H7 (cell line): ENCODE data around the gene CXCL12. TPM values are rescaled to one million over a fixed set of nuclear protein-coding genes. Genes with fewer than 3 reads are reported as not detected.

Experiments
- DNase-seq: peaks from one replicate; pipeline ENCODE4 v3.0.0; 2012
- H3K27me3 ChIP-seq: 2 replicates; pipeline ENCODE4 v1.6.0; 2011; ENCODE audit warnings: mild to moderate bottlenecking, low read length; ENCODE audit not compliant: control insufficient read depth, insufficient read depth
- H3K36me3 ChIP-seq: replicated peaks from 2 replicates; pipeline ENCODE4 v1.5.1; 2011; ENCODE audit warnings: low read length; ENCODE audit not compliant: control insufficient read depth, insufficient read depth
- H3K4me3 ChIP-seq: 2 replicates; pipeline ENCODE4 v1.5.1; 2011; ENCODE audit warnings: low read depth, mild to moderate bottlenecking, control low read depth, low read length, moderate library complexity; ENCODE audit not compliant: insufficient read depth
- total RNA-seq: library from RNA; depleted of rRNA; stranded (reverse); fragments of >200 nt; shearing (Covaris generic); gene quantifications from 2 replicates; pipeline ENCODE4 v1.2.3, GENCODE V29; 2014

The CXCL12 gene
- total RNA-seq, 1 experiment from 2014 or later: 21.1 TPM

DNA sequence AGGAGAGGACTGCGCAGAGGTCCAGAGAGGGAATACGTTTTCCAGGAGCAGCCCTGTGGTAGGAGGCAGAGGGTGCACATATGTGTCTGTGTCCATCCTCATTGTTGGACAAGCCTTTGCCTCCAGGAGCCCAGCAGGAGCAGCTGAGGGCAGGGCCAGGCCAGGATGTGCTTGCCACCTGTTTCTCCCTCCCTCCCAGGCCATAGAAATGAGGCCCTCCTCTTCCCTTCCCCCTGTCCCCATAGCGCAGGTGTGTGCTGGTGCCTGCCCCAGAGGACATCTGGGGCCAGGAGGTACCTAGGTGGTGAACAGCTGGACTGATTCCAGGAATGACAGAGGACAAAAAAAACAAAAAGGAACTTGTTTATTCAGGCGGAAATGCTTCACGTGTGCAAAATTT lies 10.5 kb upstream of the CXCL12 start:
- no peaks in the 10 kb centered on the region for H3K36me3 ChIP-seq
- H3K27me3 ChIP-seq: no peaks in the 10 kb centered on the region; the same call in 1 of the 2 replicates
- no peak overlapping the region for H3K4me3 ChIP-seq
- no peak for DNase-seq

DNA sequence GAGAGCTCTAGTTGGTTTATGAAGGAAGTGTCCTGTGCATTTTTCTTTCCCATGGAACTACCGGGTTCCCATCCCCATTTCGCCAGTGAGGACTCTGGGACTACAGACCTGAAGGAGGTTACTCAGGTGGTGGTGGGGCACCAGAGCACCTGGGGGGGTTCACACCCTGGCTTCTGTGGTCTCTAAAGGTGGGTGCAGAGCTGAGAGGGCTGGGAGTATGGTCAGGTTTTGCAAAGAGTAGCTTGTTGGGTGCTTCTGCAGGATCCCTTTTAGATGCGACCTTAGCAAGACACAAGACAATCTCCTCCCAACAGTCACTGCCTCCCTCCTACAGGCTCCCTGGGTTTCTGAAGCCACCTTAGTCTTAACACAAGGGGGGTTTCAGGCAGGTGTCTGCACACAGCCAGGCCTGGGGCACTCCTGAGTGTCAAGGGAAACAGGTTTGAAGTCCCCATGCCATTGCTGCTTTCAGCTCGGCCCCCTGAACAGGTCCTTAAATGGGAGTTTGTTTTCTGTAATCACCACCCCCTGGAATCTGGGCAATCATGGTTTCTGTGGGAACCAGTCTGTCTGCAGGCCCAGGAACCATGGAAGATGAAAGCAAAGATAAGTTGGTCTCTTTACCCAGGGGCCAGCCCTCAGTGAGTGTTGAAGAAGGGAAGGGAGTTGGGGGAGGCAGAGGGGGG lies 9.9 kb upstream of the CXCL12 start:
- DNase-seq: no peak
- no peaks in the 10 kb centered on the region for H3K36me3 ChIP-seq
- no peak overlapping the region for H3K4me3 ChIP-seq
- no peaks in the 10 kb centered on the region; the same call in 1 of the 2 replicates for H3K27me3 ChIP-seq

DNA sequence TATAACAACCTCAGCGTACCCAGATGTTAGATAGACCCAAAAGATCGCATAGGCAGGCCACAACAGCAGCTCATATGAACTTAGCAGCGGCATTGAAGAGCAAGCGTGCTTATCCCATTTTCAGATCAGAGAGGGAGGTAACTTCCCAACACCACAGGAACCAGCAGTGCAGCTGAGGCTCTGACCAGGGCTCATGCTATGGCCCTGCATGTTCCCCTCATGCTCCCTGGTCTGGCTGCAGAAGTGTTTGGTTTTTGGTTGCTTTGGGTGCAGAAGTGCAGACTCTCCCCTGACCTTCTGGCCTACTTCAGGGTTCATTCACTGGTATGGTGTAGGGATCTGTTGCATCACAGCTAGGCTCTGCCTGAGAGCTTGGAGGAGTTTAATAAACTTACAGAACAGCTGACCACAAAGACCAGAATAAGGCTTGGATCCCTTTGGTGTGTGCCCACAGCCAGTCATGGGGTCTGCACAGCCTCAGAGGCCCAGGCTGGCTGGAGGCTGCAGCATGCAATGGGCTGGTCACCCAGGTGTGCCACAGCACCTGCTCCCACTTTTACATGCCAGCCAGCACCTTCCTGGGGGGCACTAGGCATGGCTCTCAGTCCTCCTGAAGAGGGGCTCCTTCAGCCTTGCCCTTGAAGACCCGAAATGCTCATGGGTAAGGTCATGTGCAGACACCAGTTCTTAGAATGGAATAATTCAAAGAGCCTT lies 9.1 kb upstream of the CXCL12 start:
- Histone ChIP-seq H3K36me3 (no peaks in the 10 kb centered on the region), H3K27me3 (no peaks in the 10 kb centered on the region; the same call in 1 of the 2 replicates), H3K4me3 (no peak overlapping the region)
- DNase-seq: no peak

DNA sequence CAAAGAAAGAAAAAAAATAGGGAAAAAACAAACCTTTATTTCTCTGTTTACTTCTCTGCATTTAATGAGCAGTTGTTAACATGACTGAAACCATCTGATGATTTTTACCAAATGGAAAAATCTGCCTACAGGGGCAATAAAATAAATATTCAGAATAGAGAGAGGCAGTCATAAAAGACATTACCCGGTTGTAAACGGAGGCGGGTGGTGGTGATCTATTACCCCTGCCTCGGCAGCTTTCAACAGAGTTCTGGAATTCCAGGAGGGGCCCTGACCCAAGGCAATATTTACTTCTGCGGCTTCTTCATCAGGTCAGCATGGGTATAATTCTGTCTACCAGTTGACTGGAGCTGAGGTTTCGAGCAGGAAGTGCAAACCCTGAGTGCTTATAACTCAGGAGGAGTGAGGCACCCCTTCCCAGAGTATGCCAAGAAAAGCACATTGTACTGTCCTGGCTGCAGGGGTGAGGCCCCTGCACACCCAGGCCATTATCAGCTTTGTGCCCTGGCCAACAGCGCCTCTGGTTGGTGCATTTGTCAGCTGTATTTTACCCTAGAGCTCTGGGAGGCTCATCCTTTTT lies 8.2 kb upstream of the CXCL12 start:
- Histone ChIP-seq H3K4me3 (no peak overlapping the region), H3K36me3 (no peaks in the 10 kb centered on the region), H3K27me3 (no peaks in the 10 kb centered on the region; the same call in none of the 2 replicates)
- no peak for DNase-seq

DNA sequence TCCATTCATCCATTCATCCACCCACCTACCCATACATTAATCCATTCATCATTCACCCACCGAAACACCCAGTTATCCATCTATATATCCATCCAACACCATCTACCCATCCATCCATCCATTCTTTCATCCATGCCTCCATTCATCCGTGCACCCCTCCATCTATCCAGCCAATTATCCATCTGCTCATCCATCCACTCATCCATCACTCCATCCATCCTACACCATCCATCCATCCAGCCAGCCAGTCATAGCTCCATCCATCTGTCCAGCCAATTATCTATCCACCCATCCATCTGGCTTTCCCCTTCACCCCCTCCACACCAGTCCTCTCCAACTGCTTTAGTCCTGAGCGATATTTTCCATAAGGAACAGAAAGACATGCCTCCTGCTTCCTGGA lies 7.5 kb upstream of the CXCL12 start:
- Histone ChIP-seq H3K27me3 (no peaks in the 10 kb centered on the region; the same call in none of the 2 replicates), H3K36me3 (no peaks in the 10 kb centered on the region), H3K4me3 (no peak overlapping the region)
- DNase-seq: no peak

DNA sequence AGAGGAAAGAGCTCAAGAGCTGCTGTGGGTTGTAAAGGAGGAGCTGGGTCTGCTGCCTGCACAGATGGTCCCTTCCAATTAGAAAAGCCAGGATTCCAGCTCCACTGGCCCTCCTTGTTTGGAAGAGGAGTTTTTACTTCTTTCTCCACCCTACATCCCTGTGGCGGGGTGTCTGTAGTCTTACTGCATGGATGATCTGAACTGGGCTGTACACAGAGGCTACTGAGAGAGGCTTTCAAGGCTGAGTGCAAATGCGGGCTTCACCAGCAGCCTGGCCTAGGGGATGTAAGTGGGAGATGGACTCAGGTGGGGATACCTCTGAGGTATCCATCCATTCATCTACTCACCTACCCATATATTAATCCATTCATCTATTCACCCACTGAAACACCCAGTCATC lies 7.1 kb upstream of the CXCL12 start:
- no peak for DNase-seq
- no peak overlapping the region for H3K4me3 ChIP-seq
- no peaks in the 10 kb centered on the region for H3K36me3 ChIP-seq
- H3K27me3 ChIP-seq: no peaks in the 10 kb centered on the region; the same call in none of the 2 replicates

DNA sequence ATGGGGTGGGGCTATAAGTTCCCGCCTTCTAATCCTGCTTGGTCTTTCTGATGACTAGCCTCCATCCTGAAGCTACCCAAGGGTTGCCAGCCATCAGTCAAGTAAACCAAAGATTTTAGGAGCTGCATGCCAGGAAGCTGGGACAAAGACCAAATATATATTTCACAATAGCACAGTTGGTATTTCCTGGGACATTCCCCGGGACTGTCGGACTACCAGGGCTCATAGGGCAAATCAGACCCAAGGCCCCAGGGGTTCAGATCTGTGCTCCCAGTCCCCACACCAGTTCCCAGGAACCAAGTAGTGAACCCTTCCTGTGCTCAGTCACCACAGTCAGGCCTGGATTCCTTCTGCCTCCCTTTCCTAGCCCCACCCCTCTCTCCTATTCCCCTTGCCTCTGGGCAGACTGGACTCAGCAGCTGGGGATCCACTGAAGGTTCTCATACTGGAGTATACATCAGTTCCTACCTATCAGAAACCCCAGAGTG lies 5.7 kb upstream of the CXCL12 start:
- Histone ChIP-seq H3K36me3 (no peaks in the 10 kb centered on the region), H3K27me3 (peaks cover 7% of the 10 kb centered on the region), H3K4me3 (no peak overlapping the region)
- no peak for DNase-seq

DNA sequence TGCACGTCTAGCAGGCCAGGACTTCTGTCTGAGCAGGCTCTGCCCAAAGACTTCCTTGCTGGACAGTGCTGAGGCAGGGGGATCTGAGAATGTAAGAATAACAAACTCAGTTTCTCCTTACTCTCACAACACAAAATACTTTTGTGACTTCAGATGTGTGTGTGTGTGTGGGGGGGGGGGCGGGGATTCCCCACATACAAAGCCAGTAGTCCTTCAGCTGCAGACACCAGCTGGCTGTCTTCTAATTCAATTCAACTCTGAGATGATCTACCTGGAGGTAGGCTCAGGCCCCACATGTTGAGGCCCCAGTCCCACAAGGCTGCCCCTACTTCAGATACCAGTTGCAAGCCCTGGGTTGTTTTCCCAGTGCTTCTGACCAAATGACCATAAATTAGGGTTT lies 4.7 kb upstream of the CXCL12 start:
- no peak for DNase-seq
- Histone ChIP-seq H3K36me3 (no peaks in the 10 kb centered on the region), H3K4me3 (no peak overlapping the region), H3K27me3 (peaks cover 16% of the 10 kb centered on the region)

DNA sequence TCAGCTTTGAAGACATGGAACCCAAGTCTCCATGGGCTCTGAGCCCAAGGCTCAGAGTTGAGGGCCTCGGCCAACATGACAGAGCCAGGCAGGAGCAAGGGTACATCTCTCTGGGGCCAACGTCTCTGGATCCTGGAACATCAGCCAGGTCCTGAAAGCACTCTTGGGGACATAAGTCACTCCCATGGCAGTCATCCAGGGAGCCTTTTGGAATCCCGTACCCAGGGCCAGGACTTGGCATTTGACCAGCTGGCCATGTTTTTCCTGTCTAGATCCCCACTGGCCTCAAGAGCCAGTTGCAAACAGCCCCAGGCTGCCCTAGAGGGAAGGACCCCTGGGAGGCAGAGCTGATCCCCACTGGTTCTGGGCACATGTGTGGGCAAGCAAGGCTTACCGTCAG lies 4.3 kb upstream of the CXCL12 start:
- no peak overlapping the region for H3K4me3 ChIP-seq
- H3K36me3 ChIP-seq: no peaks in the 10 kb centered on the region
- no peak for DNase-seq
- H3K27me3 ChIP-seq: peaks cover 20% of the 10 kb centered on the region

DNA sequence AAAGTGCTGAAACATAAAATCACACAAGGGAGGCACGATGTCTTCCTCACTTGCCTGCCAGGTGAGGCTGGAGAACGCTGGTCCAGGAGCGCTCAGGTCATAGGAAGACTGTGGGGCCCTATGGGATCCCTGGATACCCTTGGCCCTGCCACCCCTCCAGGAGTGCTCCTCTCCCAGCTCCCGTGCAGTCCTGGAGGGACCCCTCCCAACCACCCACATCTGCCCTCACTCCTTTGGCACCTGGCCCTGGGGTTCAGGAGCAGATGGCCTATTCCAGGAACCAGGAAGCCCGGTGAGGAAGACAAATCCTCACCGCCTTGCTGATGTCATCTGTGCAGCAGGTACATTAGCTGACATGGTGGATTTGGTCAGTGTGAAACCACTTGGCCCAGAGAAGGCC lies 3.7 kb upstream of the CXCL12 start:
- no peak for DNase-seq
- H3K27me3 ChIP-seq: peaks cover 25% of the 10 kb centered on the region
- H3K36me3 ChIP-seq: no peaks in the 10 kb centered on the region

DNA sequence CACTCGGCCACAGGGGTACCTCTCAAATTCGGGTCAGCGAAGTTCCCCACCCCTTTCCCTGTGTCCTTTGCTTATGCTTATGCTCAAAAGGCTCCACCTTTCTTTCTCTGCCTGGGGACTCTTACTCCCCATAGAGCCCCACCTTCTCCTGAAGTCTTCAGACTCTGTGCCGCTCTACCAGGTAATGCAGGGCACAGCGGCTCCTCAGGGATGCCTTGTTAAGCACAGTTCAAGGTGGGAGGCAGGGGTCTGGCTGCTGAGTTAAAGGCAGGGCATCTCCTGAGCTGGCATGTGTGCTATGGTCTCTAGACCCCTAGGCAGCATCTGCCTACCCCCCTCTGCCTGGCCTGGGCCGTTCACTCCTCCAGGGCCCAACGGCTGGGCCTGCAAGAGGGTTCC lies 3.0 kb upstream of the CXCL12 start:
- no peak for DNase-seq
- peaks cover 30% of the 10 kb centered on the region for H3K27me3 ChIP-seq

More for the DNA sequence above, 3.7 kb upstream of the CXCL12 start:
- no peak overlapping the region for H3K4me3 ChIP-seq

DNA sequence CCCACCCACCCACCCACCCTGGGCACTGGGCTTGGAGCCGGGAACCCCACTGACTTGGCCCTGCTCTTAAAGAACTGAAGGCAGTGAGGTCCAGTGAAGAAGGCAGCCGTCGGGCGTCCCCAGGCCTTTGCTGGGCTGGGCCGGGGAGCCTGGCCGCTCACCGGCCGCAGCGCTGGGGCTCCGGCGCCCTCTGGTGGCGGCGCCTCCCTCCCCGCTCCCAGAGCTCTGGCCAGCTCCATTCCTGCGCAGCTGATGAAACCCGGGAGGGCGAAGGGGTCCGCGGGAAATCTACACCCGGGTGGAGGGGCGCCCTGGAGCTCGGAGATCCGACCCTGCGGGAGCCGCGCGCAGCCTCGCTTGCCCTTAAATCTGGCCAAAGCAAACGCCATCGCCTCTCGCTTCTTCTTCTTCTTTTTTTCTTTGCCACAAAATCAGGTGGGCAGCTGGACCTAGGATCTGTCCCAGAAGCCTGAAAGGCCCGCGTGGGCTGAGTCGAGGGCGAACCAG lies 1.7 kb upstream of the CXCL12 start:
- DNase-seq: peak; percentile 97
- Histone ChIP-seq H3K4me3 (no peak overlapping the region), H3K27me3 (peaks cover 30% of the 10 kb centered on the region), H3K36me3 (no peaks in the 10 kb centered on the region)

More for the DNA sequence above, 3.0 kb upstream of the CXCL12 start:
- Histone ChIP-seq H3K36me3 (no peaks in the 10 kb centered on the region), H3K4me3 (no peak overlapping the region)

DNA sequence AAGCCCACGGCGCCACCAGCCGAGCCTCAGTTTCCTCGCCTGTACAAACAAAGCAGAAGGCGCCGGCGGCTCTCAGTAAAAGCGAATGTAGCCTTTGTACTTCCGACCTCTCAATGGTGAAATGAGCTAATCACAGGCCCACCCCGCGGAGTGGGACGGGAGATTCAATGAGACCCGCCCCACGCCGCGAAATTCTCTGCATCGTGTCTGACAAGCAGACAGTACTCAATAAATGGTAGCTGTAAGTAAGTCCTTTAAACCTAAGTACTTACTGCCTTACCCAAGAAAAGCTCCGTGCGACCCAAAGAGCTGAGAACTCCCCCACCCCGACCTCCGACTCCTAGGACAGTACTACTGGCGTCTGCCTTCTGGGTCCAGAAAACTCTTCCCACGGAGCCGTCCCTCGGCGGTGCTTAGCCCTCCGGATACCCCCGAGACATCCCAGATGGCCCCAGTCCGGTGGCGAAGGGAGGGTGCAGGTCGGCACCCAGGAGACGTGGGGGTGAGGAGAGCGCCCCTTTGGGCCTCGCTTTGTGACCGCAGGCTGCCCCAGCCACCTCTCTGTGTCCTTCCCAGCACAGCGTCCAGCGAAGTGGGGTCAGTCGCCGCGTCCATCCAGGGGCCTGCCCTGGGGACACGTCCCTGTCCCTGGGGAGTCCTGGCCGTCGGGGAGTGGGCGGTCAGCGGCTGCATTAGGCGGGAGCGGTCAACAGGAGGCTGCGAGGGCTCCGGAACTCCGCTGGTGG lies 972 bp upstream of the CXCL12 start:
- peaks cover 30% of the 10 kb centered on the region for H3K27me3 ChIP-seq
- H3K4me3 ChIP-seq: peak overlapping the region; percentile 84
- H3K36me3 ChIP-seq: no peaks in the 10 kb centered on the region; the same call in 1 of the 2 replicates
- DNase-seq: peak; percentile 80

DNA sequence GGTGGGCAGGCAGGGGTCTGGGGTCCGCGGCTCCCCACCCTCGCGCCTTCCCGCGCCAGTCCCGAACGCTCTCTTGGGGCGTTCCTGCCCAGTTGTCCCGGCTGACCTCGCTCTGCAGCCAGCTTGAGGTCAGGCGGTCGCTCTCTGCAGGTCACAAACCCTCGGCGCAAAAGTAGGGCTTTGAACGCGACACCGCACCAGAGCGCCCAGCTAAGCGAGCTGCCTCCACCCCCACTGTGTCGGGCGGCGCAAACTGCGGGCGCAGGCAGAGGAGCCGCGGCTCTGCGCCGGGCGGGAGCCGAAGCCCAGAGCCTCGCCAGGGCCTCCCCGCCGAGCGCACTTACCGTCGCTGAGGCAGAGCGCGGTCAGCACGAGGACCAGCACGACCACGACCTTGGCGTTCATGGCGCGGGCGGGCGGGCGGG lies 284 bp downstream of the CXCL12 start:
- no peaks in the 10 kb centered on the region; the same call in 1 of the 2 replicates for H3K36me3 ChIP-seq
- DNase-seq: no peak
- H3K27me3 ChIP-seq: peaks cover 30% of the 10 kb centered on the region
- peak overlapping the region; percentile 84 for H3K4me3 ChIP-seq
